Mucosa of descending colon (tissue), 3 donors: ENCODE data around the gene SCN11A. TPM values are rescaled to one million over a fixed set of nuclear protein-coding genes. Genes with fewer than 3 reads are reported as not detected.
A peak's percentile ranks its signal among the peaks of the same experiment; 100 is the strongest.

Experiments
- ATAC-seq: fragments of 200-7000 bp; cut with Tn5 transposase; one replicate; pipeline ENCODE4 v1.9.1; 2020; ENCODE audit warnings: mild to moderate bottlenecking, moderate library complexity
- DNase-seq, 3 donors: peaks; one replicate each; pipeline ENCODE4 v3.0.0-alpha.2; 2020
- H3K36me3 ChIP-seq: fragments of 200-600 bp; one replicate; pipeline ENCODE4 v1.8.0; 2021; ENCODE audit warnings: low read depth, mild to moderate bottlenecking
- H3K4me1 ChIP-seq: fragments of 200-600 bp; one replicate; pipeline ENCODE4 v1.8.0; 2021; ENCODE audit warnings: low read depth, mild to moderate bottlenecking
- H3K4me3 ChIP-seq: fragments of 200-600 bp; one replicate; pipeline ENCODE4 v1.8.0; 2021; ENCODE audit warnings: mild to moderate bottlenecking
- H3K9me3 ChIP-seq: fragments of 200-600 bp; one replicate; pipeline ENCODE4 v1.8.0; 2021; ENCODE audit warnings: mild to moderate bottlenecking
- CTCF ChIP-seq: fragments of 200-600 bp; IDR thresholded peaks from one replicate; pipeline ENCODE4 v1.8.0; 2022; ENCODE audit warnings: antibody characterized with exemption, mild to moderate bottlenecking
- intact Hi-C, 2 donors: fragments of 100-400 bp; cut with DNase I in 1 of 2; cut with micrococcal nuclease in 1 of 2; formaldehyde crosslinking; loops; one replicate each; pipeline versions ENCODE4 v1.11.0 to v1.11.1; 2022; cut with DNase I, micrococcal nuclease
- total RNA-seq, 3 donors: library from RNA; stranded (reverse); fragmentation: NEBNext Ultra II Directional in 2 of 3; extraction: Animal tissue kit (Norgen Biotek cat#: 25700) in 2 of 3; gene quantifications; one replicate each; pipeline versions ENCODE4 v1.2.1 to v1.2.4, GENCODE V29; 2021 to 2023
- donor health status: DM: no; HTN: no; CAD: no; lungs with moderate emphysema.
- donor health status: DM: no; HTN: no; CAD: no.
- donor health status: DM: no; HTN: yes; CAD: no.

Gene SCN11A
- total RNA-seq, 3 donors from 2014 or later = 0.23 to 2.1 (median 0.27) TPM

GRCh38 chr3:39053696-39054095 is 2.0 kb upstream of the SCN11A start:
- DNase-seq = no peak
- Histone ChIP-seq H3K4me3 (no peak overlapping the region), H3K9me3 (no peaks in the 10 kb centered on the region), H3K4me1 (peaks cover 15% of the 10 kb centered on the region), H3K36me3 (no peaks in the 10 kb centered on the region)
- ATAC-seq = no peak
- intact Hi-C loops = no loop called here
- TF ChIP-seq CTCF = no peak

- no peaks in the 10 kb centered on the region for H3K36me3 ChIP-seq
- peak in 1 of 3 donors; percentile 27 for DNase-seq
- intact Hi-C loops = no loop called here
- ATAC-seq = no peak
- H3K9me3 ChIP-seq = no peaks in the 10 kb centered on the region
- no peak for TF ChIP-seq CTCF
- peaks cover 15% of the 10 kb centered on the region for H3K4me1 ChIP-seq
- peak overlapping the region; percentile 99 for H3K4me3 ChIP-seq
These were observed 839 bp upstream of the SCN11A start for GRCh38 chr3:39052583-39052982.

- Histone ChIP-seq H3K4me3 (no peak overlapping the region), H3K9me3 (no peaks in the 10 kb centered on the region), H3K4me1 (peaks cover 15% of the 10 kb centered on the region), H3K36me3 (no peaks in the 10 kb centered on the region)
- intact Hi-C loops = no loop called here
- TF ChIP-seq CTCF = no peak
- ATAC-seq (peak; percentile 43), DNase-seq (no peak)
These were observed 1.7 kb downstream of the SCN11A start for GRCh38 chr3:39050029-39050428.

- Histone ChIP-seq H3K36me3 (no peaks in the 10 kb centered on the region), H3K4me3 (no peak overlapping the region), H3K9me3 (no peaks in the 10 kb centered on the region), H3K4me1 (no peaks in the 10 kb centered on the region)
- DNase-seq (no peak), ATAC-seq (no peak)
- intact Hi-C loops = no loop called here
- no peak for TF ChIP-seq CTCF
These were observed 13.6 kb downstream of the SCN11A start for GRCh38 chr3:39038165-39038564.

GRCh38 chr3:39029556-39029955 is 22.2 kb downstream of the SCN11A start:
- intact Hi-C loops = no loop called here
- Histone ChIP-seq H3K4me3 (no peak overlapping the region), H3K4me1 (no peaks in the 10 kb centered on the region), H3K36me3 (no peaks in the 10 kb centered on the region), H3K9me3 (no peaks in the 10 kb centered on the region)
- TF ChIP-seq CTCF = no peak
- no peak for ATAC-seq
- DNase-seq = no peak

GRCh38 chr3:39028546-39028945 is 23.2 kb downstream of the SCN11A start:
- intact Hi-C loops = no loop called here
- no peak for ATAC-seq
- DNase-seq = no peak
- Histone ChIP-seq H3K4me1 (no peaks in the 10 kb centered on the region), H3K36me3 (no peaks in the 10 kb centered on the region), H3K4me3 (no peak overlapping the region), H3K9me3 (no peaks in the 10 kb centered on the region)
- no peak for TF ChIP-seq CTCF
